HepG2 (cell line): ENCODE measurements around the gene MFSD2A. TPM values are rescaled to one million over a fixed set of nuclear protein-coding genes. Genes with fewer than 3 reads are reported as not detected.

Experiments used
- ARID5B ChIP-seq: IDR thresholded peaks from 2 replicates; pipeline ENCODE4 v1.4.0; 2020; ENCODE audit warnings: mild to moderate bottlenecking, missing genetic modification reagents
- HNF4A ChIP-seq: sonication (generic); formaldehyde crosslinking; IDR thresholded peaks from 2 replicates; pipeline ENCODE4 v1.4.0; 2020; ENCODE audit warnings: missing genetic modification reagents
- JDP2 ChIP-seq: sonication (generic); formaldehyde crosslinking; IDR thresholded peaks from 2 replicates; pipeline ENCODE4 v1.8.1; 2022; ENCODE audit warnings: missing genetic modification reagents, borderline replicate concordance
- MED1 ChIP-seq: sonication (generic); formaldehyde crosslinking; IDR thresholded peaks from 2 replicates; pipeline ENCODE4 v1.4.0; 2020; ENCODE audit warnings: missing genetic modification reagents
- NBN ChIP-seq: fragments of 450-650 bp; conservative IDR thresholded peaks from 2 replicates; pipeline ENCODE4 v1.6.1; 2017
- NR2F6 ChIP-seq, 2 experiments: IDR thresholded peaks; 2 replicates each; pipeline ENCODE4 v1.6.1; 2016; ENCODE audit warnings: antibody characterized with exemption in 1 of 2, mild to moderate bottlenecking in 1 of 2
- PAXIP1 ChIP-seq: sonication (generic); formaldehyde crosslinking; conservative IDR thresholded peaks from 2 replicates; pipeline ENCODE4 v1.4.0; 2020; ENCODE audit warnings: mild to moderate bottlenecking, missing genetic modification reagents, moderate library complexity
- PCBP2 ChIP-seq: fragments of 200-400 bp; formaldehyde crosslinking; optimal IDR thresholded peaks from 2 replicates; pipeline ENCODE3; 2018; ENCODE audit warnings: low read length, low read depth; ENCODE audit not compliant: poor library complexity, severe bottlenecking
- RARA ChIP-seq: IDR thresholded peaks from 2 replicates; pipeline ENCODE4 v1.6.1; 2016; ENCODE audit warnings: missing genetic modification reagents, missing compliant biosample characterization
- RXRB ChIP-seq: IDR thresholded peaks from 2 replicates; pipeline ENCODE4 v1.6.1; 2016; ENCODE audit warnings: borderline replicate concordance, missing genetic modification reagents, missing compliant biosample characterization
- SOX13 ChIP-seq, 3 experiments: fragments of 450-650 bp in 1 of 3; sonication (generic) in 1 of 3; formaldehyde crosslinking in 1 of 3; IDR thresholded peaks in 2 of 3; conservative IDR thresholded peaks in 1 of 3; 2 replicates each; pipeline versions ENCODE4 v1.5.0 to v1.6.1; 2016 to 2020; ENCODE audit warnings: antibody characterized with exemption in 1 of 3, mild to moderate bottlenecking in 1 of 3, missing compliant biosample characterization in 1 of 3, missing genetic modification reagents in 1 of 3, moderate library complexity in 1 of 3
- SOX5 ChIP-seq: IDR thresholded peaks from 2 replicates; pipeline ENCODE4 v1.6.1; 2016; ENCODE audit warnings: borderline replicate concordance
- polyA plus RNA-seq, 8 experiments: library from polyadenylated mRNA; depleted of rRNA in 3 of 8; stranded (reverse) in 7 of 8; unstranded in 1 of 8; fragments of >200 nt; fragmentation: Illumina TruSeq in 4 of 8; extraction: Trizol in 4 of 8; gene quantifications; 2 replicates each; pipeline versions ENCODE4 v1.2.1 to v1.2.3, GENCODE V29; 2011 to 2016; ENCODE audit warnings: low read depth in 4 of 8, missing spikeins in 1 of 8, mixed read lengths in 1 of 8; ENCODE audit not compliant: insufficient read depth in 1 of 8
- total RNA-seq, 5 experiments: library from RNA; depleted of rRNA; stranded (reverse); fragments of >200 nt; fragmentation: Illumina TruSeq; extraction: Trizol; gene quantifications; 2 replicates each; pipeline ENCODE4 v1.2.3, GENCODE V29; 2016; ENCODE audit warnings: low read depth in 1 of 5
- TF ChIP-seq, protein P1 (sequence below): IDR thresholded peaks from 2 replicates; pipeline ENCODE4 v1.6.1; 2018; ENCODE audit warnings: missing genetic modification reagents, mild to moderate bottlenecking, missing compliant biosample characterization

MFSD2A gene
- total and polyA plus RNA-seq, 2 of the 13 experiments (the other 11 are each of a cell fraction or from before 2014, with no cell fraction given) = 0.08 TPM; not detected in 1

- TF ChIP-seq ARID5B = peak; percentile 33; the same call in 1 of the 2 replicates
- peak; percentile 29; the same call in 1 of the 2 replicates for TF ChIP-seq PAXIP1 (CRISPR knock-in tag)
- TF ChIP-seq JDP2 (CRISPR knock-in tag) = no peak
- 0 out of 2 replicates have a peak, but pooled peaks have one; percentile 22 for TF ChIP-seq SOX5
- TF ChIP-seq SOX13 (IDR thresholded peaks at IDR 0.05) = no peak
- peak in 1 of 2 experiments; percentile 32; a peak in 1 of 4 replicates for TF ChIP-seq SOX13 (CRISPR knock-in tag; conservative IDR thresholded peaks at IDR 0.05 in 1 of 2, IDR thresholded peaks at IDR 0.05 in 1 of 2)
- TF ChIP-seq RARA (CRISPR knock-in tag) = peak; percentile 57
- TF ChIP-seq NR2F6 (IDR thresholded peaks at IDR 0.05) = peak; percentile 62
- TF ChIP-seq NR2F6 (CRISPR knock-in tag; IDR thresholded peaks at IDR 0.05) = peak; percentile 70; the same call in 1 of the 2 replicates
- 0 out of 2 replicates have a peak, but pooled peaks have one; percentile 30 for TF ChIP-seq MED1 (CRISPR knock-in tag)
- TF ChIP-seq NBN = no peak
- TF ChIP-seq RXRB = 0 out of 2 replicates have a peak, but pooled peaks have one; percentile 18
- TF ChIP-seq, protein P1, sequence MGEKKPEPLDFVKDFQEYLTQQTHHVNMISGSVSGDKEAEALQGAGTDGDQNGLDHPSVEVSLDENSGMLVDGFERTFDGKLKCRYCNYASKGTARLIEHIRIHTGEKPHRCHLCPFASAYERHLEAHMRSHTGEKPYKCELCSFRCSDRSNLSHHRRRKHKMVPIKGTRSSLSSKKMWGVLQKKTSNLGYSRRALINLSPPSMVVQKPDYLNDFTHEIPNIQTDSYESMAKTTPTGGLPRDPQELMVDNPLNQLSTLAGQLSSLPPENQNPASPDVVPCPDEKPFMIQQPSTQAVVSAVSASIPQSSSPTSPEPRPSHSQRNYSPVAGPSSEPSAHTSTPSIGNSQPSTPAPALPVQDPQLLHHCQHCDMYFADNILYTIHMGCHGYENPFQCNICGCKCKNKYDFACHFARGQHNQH (CRISPR knock-in tag) = no peak
- TF ChIP-seq PCBP2 = no peak
- peak; percentile 56 for TF ChIP-seq HNF4A (CRISPR knock-in tag)
These were observed 39.3 kb upstream of the MFSD2A start (continued) for GRCh38 chr1:39915499-39916129.
